NCI-H446 treated with DMSO at 0.1 percent for 48 hours (cell line): ENCODE data around the gene KRTAP10-3.
"Not testable (repeated sequence)": the region's sequence is repeated elsewhere in the genome, so short reads cannot be mapped to it uniquely, and the experiment has no call there.

Experiments used
- DNase-seq: peaks from one replicate; lab custom pipeline; 2025; lab: John Stamatoyannopoulos, UW

Gene KRTAP10-3, protein sequence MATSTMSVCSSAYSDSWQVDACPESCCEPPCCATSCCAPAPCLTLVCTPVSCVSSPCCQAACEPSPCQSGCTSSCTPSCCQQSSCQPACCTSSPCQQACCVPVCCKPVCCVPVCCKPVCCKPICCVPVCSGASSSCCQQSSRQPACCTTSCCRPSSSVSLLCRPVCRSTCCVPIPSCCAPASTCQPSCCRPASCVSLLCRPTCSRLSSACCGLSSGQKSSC

DNA sequence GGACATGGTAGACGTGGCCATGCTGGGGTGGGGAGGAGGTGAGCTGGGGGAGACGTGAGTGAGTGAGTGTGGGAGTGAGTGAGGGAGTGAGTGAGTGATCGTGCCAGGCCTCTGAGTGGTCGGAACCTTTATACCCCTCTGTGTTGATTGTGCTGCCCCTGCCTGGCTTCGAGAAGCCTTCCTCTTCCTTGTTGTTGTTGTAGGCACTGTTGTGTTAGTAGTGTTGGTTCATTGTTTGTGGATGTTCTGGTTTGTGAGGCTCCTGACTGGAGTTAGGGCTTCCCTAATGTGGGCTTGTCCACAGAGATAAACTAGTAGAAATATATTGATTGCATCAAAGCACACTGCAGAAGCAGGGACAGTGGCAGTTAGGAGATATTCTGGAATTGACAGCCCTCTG lies at the start of gene KRTAP10-3:
Gene KRTAP10-3, minus strand, starts transcription at position 101 of the 400 bp plus-strand sequence. Its CDS starts 80 bp downstream, at position 21.
- DNase-seq = no peak

DNA sequence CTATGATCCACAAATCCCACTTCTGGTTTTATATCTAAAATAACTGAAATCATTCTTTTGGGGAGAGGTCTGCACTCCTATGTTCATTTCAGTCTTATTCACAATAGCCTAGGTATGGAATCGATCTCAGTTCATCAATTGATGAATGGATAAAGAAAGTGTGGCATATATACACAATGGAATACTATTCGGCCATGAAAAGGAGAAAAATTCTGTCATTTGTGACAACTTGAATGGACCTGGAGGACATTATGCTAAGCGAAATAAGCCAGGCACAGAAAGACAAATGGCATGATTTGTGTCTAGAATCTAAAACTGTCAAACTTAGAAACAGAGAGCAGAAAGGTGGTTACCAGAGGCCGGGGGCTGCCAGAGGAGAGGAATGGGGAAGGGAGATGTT lies 47.9 kb upstream of the KRTAP10-3 start:
- DNase-seq = no peak

DNA sequence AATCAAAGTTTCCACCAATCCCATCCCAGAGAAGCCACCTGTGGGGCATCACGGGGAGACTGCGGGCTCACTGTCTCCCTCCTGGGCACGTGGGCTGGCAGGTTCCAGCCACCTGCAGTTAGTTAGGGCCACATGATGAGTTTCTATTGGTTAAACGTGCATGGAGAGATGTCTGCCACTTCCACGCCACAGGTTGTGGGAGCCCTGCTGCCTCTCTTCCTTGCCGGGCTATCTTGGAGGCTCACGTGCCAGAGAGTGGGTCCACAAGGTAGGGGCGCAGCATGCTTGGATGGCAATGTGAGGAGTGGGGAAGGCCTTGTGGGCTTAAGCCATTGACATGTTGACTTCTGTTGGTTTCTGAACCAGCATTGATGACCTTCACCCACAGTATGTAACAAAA lies 45.3 kb upstream of the KRTAP10-3 start:
- DNase-seq = no peak

DNA sequence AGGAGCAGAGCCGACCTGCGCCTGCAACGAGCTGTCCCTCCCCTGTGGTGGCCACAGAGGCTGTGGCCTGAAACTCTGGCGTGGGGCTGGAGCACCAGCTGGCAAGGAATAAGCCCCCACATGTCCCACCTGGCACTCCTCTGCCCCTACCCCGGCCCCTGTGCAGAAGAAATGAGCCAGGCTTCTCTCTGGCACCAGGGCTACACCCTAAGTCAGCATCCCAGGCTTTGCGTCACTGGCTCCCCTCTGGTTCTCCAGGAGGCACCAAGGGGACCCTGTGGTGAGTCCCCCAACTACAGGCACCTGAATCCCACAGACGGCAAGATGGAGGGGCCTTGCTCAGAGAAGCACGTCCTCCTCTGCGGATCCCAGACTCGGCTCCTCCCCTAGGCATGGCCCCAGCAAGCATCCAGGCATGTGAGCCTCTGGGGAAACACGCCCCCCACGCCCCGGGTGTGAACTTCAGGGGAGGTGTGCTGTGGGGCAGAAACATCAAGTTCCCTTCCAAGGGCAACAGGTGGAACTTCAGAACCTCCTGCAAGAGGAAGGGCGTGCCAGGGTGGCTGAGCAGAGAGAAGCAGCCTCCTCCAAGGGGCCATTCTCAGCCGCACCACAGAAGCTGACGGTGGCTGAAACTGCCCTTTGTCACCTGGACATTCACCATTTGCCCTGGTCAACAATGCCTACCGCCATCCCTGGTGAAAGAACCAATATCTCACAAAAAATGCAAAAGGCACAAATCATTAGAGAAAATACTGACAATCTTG lies 44.7 kb upstream of the KRTAP10-3 start:
- DNase-seq = no peak

DNA sequence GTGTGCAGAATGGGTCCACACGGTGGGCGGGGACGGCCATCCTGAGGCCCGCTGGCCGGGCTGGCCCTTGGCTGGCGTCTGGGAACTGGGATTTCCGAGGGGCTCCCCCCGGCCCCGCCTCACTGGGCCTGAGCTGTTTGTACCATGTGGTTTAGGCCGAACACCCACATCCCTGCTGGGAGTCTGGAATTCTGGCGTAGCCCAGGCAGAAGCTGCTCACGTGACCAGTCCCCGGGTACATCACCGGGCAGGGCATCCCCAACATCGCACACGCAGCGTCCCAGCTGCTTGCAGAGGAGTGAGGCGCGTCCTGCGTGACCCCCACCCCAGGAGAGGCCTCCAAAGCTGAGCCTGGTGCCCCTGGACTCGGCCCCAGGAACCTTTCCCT lies 43.9 kb upstream of the KRTAP10-3 start:
- no peak for DNase-seq

DNA sequence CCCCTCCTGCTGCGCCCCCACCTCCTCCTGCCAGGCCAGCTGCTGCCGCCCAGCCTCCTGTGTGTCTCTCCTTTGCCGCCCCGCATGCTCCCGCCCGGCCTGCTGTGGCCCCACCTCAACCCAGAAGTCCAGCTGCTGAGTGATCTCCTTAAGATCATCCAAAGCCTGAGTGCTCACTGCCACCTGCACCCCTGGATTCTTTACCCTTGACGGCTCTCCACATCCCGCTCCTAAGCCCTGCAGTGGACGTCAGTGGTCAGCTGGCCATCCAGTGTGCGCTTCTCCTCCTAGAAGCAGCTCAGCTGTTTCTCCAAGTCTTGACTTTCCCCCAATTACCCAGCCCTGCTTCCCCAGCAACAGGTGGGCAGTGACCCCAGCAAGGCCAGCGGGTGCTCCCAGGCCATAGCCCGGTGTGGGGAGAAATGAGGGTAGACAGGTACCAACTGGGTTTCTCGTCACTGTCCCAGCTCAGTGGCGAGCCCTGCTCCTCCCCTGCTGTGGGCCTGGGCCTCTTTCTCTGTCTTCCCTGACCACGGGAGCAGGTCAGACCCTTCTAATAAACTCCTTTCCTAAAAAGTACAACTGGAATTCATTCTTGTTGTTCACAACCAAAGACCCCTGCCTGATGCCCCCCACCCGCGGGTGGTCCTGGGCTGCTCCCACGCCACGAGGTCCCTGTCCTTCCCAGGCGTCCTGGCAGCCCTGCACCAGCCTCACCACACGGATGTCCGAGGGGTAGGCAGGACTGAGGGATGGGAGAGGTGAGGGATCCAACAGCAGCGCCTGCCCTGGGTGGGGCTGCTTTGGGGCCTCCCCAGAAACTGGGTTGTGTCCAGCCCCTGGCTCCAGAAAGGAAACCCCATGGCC lies 43.2 kb upstream of the KRTAP10-3 start:
- no peak for DNase-seq

DNA sequence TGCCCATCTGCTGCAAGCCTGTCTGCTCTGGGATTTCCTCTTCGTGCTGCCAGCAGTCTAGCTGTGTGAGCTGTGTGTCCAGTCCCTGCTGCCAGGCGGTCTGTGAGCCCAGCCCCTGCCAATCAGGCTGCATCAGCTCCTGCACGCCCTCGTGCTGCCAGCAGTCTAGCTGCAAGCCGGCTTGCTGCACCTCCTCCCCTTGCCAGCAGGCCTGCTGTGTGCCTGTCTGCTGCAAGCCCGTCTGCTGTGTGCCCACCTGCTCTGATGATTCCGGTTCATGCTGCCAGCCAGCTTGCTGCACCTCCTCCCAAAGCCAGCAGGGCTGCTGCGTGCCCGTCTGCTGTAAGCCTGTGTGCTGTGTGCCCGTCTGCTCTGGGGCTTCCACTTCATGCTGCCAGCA lies 42.5 kb upstream of the KRTAP10-3 start:
- DNase-seq = not testable (repeated sequence)

DNA sequence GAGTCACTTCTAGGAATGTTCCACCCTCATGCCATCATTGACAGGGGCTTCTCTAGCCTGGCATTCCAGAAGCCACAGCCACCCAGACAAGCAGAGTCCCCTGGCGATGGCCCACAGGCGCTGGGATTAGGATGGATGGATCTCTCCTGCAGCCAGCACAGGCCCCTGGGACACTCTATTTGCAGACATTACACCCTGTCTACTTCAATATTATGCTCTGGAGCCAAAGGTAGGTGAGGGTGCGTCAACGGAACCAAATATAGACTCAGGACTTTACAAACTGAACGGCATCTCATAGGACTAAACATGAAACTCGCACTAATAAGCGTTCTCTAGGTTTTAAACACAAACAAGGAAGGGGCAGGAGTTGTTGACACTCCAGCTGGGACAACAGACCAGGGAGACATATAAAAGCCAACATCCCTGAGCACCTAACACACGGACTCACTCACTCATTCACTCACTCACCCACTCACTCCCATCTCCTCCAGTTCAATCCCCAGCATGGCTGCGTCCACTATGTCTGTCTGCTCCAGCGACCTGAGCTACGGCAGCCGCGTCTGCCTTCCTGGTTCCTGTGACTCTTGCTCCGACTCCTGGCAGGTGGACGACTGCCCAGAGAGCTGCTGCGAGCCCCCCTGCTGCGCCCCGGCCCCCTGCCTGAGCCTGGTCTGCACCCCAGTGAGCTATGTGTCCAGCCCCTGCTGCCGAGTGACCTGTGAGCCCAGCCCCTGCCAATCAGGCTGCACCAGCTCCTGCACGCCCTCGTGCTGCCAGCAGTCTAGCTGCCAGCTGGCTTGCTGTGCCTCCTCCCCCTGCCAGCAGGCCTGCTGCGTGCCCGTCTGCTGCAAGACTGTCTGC lies 41.8 kb upstream of the KRTAP10-3 start, which contains the start of gene KRTAP10-7:
Gene KRTAP10-7, plus strand, starts transcription at position 480 of the 861 bp plus-strand sequence. Its CDS starts 25 bp downstream, at position 505.
- DNase-seq = not testable (repeated sequence)

DNA sequence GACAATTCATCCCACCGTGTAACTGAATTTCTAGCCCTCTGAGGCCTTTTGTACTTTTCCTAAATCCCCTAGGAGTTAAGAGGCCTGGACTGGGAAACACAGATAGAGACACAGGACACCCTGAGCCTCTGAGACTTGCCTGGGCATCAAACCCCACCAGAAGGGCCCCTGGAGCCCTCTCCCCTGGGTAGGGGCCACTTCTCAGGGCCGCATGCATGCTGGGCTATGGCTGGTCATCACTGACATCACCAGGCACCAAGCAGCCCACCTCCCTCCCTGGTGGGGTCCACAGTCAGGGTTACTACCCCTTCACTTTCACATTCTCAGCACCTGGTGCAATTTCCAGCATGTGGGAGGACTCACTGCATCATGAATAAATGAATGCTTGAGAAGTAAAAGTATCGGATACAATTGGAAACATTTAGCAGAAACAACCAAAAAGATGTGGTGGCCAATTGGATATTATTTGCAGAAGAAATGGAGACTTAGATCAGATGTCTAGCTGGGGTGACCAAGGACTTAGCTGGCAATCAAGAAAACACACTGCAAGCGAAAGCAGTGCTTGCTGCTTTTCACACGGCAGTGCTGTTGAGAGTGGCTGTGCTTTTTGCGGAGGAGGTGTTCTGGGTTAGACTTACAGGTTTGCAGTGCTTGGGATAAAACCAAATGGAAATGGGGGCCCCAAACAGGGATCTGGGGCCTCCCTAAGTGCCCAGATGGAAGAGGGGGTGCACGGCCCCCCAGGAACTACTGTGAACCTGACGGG lies 40.9 kb upstream of the KRTAP10-3 start:
- no peak for DNase-seq

DNA sequence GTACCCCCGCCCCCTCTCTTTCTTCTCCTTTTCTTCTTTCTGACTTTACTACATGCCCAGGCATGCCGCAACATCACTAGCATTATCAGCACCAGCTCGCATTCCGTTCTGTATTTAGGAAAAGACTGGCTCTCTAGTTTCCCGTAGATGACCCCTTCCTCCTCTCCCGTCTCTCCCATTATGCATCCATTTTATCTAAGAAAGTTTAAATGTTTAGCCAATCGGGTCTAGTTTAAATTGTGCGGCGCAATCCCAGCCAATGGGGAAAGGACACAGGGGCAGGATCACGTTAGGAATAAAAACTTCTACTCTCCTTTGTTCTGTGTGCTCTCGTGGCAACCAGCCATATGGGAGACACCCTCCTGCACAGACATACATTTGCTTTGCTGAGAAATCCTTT lies 39.5 kb upstream of the KRTAP10-3 start:
- no peak for DNase-seq

DNA sequence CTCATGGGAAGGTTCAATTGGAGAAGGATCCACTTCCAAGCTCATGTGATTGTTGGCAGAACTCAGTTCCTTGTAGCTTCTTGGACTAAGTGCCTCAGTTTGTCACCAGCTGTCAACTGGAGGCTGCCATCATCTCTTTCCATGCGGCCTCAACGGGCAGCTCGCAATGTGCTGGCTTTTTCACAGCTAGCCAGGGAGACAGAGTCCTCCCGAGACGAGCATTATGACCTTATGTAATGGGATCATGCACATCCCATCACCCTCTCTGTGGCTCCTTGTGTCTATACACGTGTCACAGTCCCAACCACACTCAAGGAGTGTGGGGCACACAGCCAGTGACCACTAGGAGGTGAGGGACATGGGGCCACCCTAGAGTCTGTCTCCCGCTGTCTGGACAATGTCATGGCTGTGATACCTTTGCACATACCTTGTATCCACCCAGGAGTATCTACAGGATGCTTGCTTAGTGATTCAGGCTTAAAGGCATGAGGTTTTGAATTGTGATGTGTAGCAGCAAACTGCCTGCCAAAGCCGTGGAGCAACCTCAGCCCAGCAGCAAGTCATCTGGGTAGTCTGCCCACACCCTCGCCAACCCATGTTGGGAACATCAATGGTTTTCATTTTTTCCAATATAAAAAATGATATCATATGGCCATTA lies 37.6 kb upstream of the KRTAP10-3 start:
- DNase-seq = no peak

DNA sequence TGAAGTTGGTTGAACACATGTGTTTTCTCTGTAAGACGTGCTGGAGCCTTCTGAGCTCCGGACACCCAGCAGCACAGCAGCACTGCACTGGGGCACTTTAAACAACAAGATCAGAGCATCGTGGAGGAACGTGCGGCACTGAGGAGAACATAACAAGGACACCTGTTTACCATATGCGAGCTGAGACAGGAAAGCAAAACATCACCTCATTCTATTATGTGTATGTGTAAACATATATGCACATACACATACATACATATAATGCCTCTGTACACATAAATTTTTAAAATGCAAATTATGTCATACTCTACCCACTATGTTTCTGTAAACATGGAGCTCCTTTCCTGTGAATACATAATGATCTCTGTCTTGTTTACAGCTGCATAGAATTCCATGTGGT lies 36.9 kb upstream of the KRTAP10-3 start:
- no peak for DNase-seq

DNA sequence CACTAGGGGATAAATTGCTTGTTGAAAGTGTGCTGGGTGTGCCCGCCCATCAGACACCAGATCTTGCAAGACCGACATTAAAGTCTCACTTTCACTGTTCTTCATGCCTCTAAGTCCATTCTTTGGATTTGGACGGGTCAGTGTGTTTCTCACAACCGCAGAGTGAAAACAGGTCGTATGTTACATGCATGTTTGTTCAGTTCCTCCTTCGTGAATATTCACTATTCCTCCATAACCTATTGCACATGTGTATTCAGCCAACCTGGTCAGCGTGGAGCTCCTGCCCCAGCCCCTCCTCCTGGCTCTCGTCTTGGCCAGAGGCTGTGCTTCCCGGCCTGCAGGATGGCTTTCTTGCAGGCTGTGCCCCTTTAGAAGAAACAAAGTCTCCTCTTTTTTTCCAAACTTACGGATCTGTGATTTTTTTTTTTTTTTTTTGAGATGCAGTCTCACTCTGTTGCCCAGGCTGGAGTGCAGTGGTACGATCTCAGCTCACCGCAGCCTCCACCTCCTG lies 35.9 kb upstream of the KRTAP10-3 start:
- no peak for DNase-seq

DNA sequence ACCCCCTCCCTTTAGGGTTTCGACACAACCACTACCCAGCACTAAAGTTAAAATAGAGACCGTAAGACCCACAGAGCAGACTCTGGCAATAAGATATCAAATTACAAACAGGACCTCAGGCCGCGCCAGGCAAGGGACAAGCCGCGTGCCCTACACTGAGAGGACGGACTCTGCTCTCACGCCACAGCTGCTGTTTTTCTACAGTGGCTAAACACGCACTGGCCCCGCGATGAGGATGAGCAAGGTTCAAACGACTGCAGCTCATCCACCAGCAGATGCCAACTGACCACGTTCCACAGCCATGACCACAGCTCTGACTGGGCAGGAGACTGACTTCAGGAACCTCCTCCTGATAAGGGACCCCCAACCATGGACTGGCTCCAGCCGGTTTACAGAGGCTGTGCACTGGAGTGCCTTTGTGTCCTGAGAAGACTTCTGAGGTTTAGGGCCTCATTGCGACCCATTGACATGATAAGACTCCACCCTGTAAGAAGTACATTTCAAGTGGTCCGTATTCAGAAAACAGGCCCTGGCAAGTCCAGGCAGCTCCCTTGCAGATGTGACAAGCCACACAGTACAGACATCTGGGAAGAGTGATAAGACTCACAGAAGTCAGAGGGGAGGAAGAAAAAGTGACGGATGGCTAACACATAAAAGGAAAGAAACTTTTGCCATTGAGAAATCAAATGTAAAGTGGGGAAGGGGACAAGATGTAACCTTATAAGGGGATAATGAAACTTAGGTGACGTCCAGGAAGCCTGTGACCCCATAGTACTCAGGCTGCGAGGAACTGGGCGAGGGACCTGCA lies 35.2 kb upstream of the KRTAP10-3 start:
- DNase-seq = no peak

DNA sequence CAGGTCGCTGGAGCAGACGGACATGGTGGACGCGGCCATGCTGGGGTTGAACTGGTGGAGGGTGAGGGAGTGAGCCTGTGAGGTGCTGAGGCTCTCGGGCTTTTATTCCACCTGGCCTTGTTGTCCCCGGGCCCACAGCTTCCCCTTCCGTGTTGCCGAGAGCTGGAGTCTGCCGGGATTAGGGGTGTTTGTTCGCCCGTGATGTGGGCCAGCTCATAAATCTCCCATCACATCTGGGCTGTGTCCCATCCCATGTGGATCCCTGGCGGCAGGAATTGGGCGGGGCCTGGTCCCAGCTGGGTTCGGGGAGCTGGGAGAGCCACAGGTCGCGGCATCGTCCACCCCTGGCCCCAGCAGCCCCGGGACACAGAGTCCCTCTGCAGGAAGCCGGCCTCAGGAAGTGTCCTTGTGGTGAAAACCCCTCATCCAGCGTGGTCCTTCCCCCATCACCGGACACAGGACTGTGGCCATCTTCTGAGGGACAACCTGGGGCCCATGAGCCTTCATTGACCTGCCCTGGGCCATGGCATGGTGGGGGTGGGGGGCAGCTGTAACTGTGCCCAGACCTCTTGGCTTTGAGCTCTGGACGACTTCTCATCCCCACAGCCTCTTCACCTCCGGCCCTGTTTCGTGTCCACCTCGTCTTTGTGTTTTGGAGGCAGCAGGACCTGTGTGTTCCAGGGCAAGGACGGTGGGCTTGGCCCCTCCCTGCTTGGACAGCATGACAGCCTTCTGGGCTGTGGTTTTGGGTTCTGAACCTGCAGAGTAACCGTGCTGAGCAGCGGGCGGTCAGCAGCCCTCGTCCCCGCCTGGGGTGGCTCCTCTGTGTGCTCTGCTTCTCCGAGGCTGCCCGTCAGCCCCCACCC lies 34.1 kb upstream of the KRTAP10-3 start, which contains the start of gene KRTAP10-6:
Gene KRTAP10-6, minus strand, starts transcription at position 60 of the 866 bp plus-strand sequence. Its CDS starts 21 bp downstream, at position 39.
- DNase-seq = no peak

DNA sequence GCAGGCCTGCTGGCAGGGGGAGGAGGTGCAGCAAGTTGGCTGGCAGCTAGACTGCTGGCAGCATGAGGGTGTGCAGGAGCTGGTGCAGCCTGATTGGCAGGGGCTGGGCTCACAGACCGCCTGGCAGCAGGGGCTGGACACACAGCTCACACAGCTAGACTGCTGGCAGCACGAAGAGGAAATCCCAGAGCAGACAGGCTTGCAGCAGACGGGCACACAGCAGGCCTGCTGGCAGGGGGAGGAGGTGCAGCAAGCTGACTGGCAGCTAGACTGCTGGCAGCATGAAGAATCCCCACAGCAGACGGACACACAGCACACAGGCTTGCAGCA lies 33.2 kb upstream of the KRTAP10-3 start:
- DNase-seq = not testable (repeated sequence)

DNA sequence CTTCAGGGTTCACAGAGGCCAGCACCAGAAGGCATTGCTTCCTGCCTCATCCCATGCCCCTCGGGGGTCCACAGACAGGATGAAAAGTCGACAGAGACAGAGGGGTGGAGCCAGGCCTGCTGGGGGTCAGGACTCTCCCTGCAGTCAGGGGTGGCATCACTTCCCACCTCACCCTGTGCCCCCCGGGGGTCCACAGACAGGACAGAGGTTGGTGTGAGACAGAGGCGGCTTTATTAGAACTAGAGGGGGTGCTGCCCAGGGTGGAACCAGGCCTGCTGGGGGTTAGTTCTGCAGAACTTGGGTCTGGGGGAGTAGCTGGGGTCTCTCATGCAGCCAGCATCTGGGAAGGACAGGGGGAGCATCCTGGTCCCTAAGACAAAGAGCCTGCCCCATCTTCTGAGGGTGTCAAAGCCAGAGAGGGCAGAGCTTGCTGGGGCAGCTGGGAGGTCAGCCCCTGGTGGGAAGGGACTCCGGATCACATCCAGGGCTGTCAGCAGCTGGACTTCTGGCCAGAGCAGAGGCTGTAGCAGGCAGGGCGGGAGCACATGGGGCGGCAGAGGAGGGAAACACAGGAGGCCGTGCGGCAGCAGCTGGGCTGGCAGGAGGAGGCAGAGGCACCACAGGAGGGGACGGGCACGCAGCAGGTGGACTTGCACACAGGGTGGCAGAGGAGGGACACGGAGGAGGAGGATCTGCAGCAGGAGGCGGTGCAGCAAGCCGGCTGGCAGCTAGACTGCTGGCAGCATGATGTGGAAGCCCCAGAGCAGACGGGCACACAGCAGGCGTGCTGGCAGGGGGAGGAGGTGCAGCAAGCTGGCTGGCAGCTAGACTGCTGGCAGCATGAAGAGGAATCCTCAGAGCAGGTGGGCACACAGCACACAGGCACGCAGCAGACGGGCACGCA lies 32.6 kb upstream of the KRTAP10-3 start:
- DNase-seq = not testable (repeated sequence)
